IMR-90 (cell line): ENCODE results near the gene RABEP2. TPM values are rescaled to one million over a fixed set of nuclear protein-coding genes. Genes with fewer than 3 reads are reported as not detected.

ENCODE experiments used
- ATAC-seq: fragments of 200-7000 bp; cut with Tn5 transposase; 2 replicates; pipeline ENCODE4 v1.9.1; 2020; ENCODE audit warnings: low read depth, mild to moderate bottlenecking, moderate library complexity
- BruUV-seq: library from RNA; stranded (reverse); fragments of 400-500 nt; replicated peaks from 2 replicates; lab custom pipeline; 2021; lab: Mats Ljungman, UMichigan
- CTCF ChIA-PET: fragments of 300-600 bp; formaldehyde crosslinking; extraction: SDS; loops from one replicate; lab custom pipeline; 2021; ENCODE audit warnings: antibody characterized with exemption; lab: Yijun Ruan, JAX
- POLR2A ChIA-PET: fragments of 300-600 bp; sonication (Branson Sonifier 250); formaldehyde crosslinking; loops from one replicate; lab custom pipeline; 2022; ENCODE audit warnings: antibody characterized with exemption; ENCODE audit not compliant: unreplicated experiment; lab: Charles Lee
- DNase-seq: peaks from one replicate; pipeline ENCODE4 v3.0.0; 2013
- H2AFZ ChIP-seq: replicated peaks from 2 replicates; pipeline ENCODE3; 2013; ENCODE audit warnings: low read length, mild to moderate bottlenecking; ENCODE audit not compliant: poor library complexity
- H2AK5ac ChIP-seq: 2 replicates; pipeline ENCODE4 v1.6.1; 2013; ENCODE audit warnings: low read depth, low read length, inconsistent platforms
- H2AK9ac ChIP-seq: replicated peaks from 2 replicates; pipeline ENCODE3; 2013; ENCODE audit warnings: mild to moderate bottlenecking, low read depth, low read length, moderate library complexity; ENCODE audit not compliant: poor library complexity
- H2BK120ac ChIP-seq: 2 replicates; pipeline ENCODE4 v1.6.1; 2013; ENCODE audit warnings: low read depth, low read length, inconsistent platforms
- H2BK15ac ChIP-seq: 3 replicates; pipeline ENCODE4 v1.6.1; 2013; ENCODE audit warnings: low read depth, low read length, inconsistent platforms
- H2BK20ac ChIP-seq: 2 replicates; pipeline ENCODE4 v1.6.1; 2013; ENCODE audit warnings: low read depth, mild to moderate bottlenecking, inconsistent platforms, low read length, moderate library complexity
- H2BK5ac ChIP-seq: 2 replicates; pipeline ENCODE4 v1.6.1; 2013; ENCODE audit warnings: mild to moderate bottlenecking, low read depth, low read length, inconsistent platforms; ENCODE audit not compliant: poor library complexity, severe bottlenecking
- H3K14ac ChIP-seq: replicated peaks from 2 replicates; pipeline ENCODE4 v1.6.1; 2013; ENCODE audit warnings: low read depth, low read length, inconsistent platforms
- H3K18ac ChIP-seq: 2 replicates; pipeline ENCODE4 v1.6.1; 2013; ENCODE audit warnings: low read depth, low read length, control low read depth
- H3K23ac ChIP-seq: 2 replicates; pipeline ENCODE4 v1.6.1; 2013; ENCODE audit warnings: low read depth, low read length, inconsistent platforms
- H3K27ac ChIP-seq: 2 replicates; pipeline ENCODE4 v1.5.1; 2013; ENCODE audit warnings: mild to moderate bottlenecking, control low read depth, low read length; ENCODE audit not compliant: insufficient read depth
- H3K27me3 ChIP-seq: 2 replicates; pipeline ENCODE4 v1.6.1; 2013; ENCODE audit warnings: low read length; ENCODE audit not compliant: control insufficient read depth, insufficient read depth
- H3K36me3 ChIP-seq: 2 replicates; pipeline ENCODE4 v1.6.1; 2013; ENCODE audit warnings: low read length, mixed read lengths; ENCODE audit not compliant: control insufficient read depth, insufficient read depth
- H3K4ac ChIP-seq: 2 replicates; pipeline ENCODE4 v1.6.1; 2013; ENCODE audit warnings: low read depth, low read length, inconsistent platforms
- H3K4me1 ChIP-seq: 2 replicates; pipeline ENCODE4 v1.6.1; 2013; ENCODE audit warnings: low read length, mixed read lengths; ENCODE audit not compliant: control insufficient read depth, insufficient read depth
- H3K4me2 ChIP-seq: 2 replicates; pipeline ENCODE4 v1.6.1; 2013; ENCODE audit warnings: low read depth, mild to moderate bottlenecking, control low read depth, low read length, moderate library complexity
- H3K4me3 ChIP-seq: 2 replicates; pipeline ENCODE4 v1.5.1; 2013; ENCODE audit warnings: low read depth, mild to moderate bottlenecking, control low read depth, low read length, moderate library complexity; ENCODE audit not compliant: insufficient read depth
- H3K56ac ChIP-seq: 2 replicates; pipeline ENCODE4 v1.6.1; 2013; ENCODE audit warnings: low read length, inconsistent platforms; ENCODE audit not compliant: insufficient read depth; ENCODE audit errors: extremely low read depth
- H3K79me1 ChIP-seq, 2 experiments: 2 replicates each; pipeline ENCODE4 v1.6.1; 2013; ENCODE audit warnings: low read length in 2 of 2, inconsistent platforms in 1 of 2, low read depth in 1 of 2
- H3K9ac ChIP-seq: 2 replicates; pipeline ENCODE4 v1.6.1; 2013; ENCODE audit warnings: low read depth, low read length, control low read depth
- H3K9me1 ChIP-seq: 2 replicates; pipeline ENCODE4 v1.6.1; 2013; ENCODE audit warnings: low read length, inconsistent platforms; ENCODE audit not compliant: insufficient read depth
- H3K9me3 ChIP-seq: 2 replicates; pipeline ENCODE4 v1.6.1; 2013; ENCODE audit warnings: low read length; ENCODE audit not compliant: control insufficient read depth, insufficient read depth
- H4K20me1 ChIP-seq: 2 replicates; pipeline ENCODE4 v1.6.1; 2013; ENCODE audit warnings: low read length, inconsistent platforms; ENCODE audit not compliant: insufficient read depth
- H4K5ac ChIP-seq: 2 replicates; pipeline ENCODE4 v1.6.1; 2013; ENCODE audit warnings: mild to moderate bottlenecking, low read depth, low read length, control low read depth
- H4K8ac ChIP-seq, 2 experiments: 2 replicates each; pipeline ENCODE4 v1.6.1; 2013; ENCODE audit warnings: low read depth in 2 of 2, low read length in 2 of 2, control low read depth in 1 of 2, inconsistent platforms in 1 of 2
- H4K91ac ChIP-seq: 2 replicates; pipeline ENCODE4 v1.6.1; 2013; ENCODE audit warnings: low read depth, low read length, inconsistent platforms; ENCODE audit not compliant: insufficient read depth
- dilution Hi-C: fragments of 300-500 bp; cut with HindIII; formaldehyde crosslinking; loops from one replicate; pipeline ENCODE4 v1.14.3; 2018; ENCODE audit warnings: low sequenced_read_pairs; ENCODE audit not compliant: unreplicated experiment
- in situ Hi-C: fragments of 300-500 bp; cut with MboI; formaldehyde crosslinking; loops from 3 replicates; pipeline ENCODE4 v1.14.3; 2019; ENCODE audit warnings: low sequenced_read_pairs, inconsistent platforms, mixed read lengths
- intact Hi-C: fragments of 100-400 bp; cut with micrococcal nuclease; formaldehyde crosslinking; loops from 2 replicates; pipeline ENCODE4 v1.10.0; 2022
- polyA plus RNA-seq, 3 experiments: library from polyadenylated mRNA; depleted of rRNA; stranded (reverse); fragments of >200 nt; gene quantifications; 2 replicates each; pipeline ENCODE4 v1.2.3, GENCODE V29; 2012; ENCODE audit warnings: low replicate concordance in 1 of 3
- total RNA-seq: library from RNA; depleted of rRNA; stranded (reverse); fragments of >200 nt; gene quantifications from 2 replicates; pipeline ENCODE4 v1.2.3, GENCODE V29; 2012
- TF ChIP-seq, protein P1 (sequence below): fragments of 150-350 bp; IDR thresholded peaks from 2 replicates; pipeline ENCODE4 v1.6.1; 2016; ENCODE audit warnings: low read depth, mild to moderate bottlenecking, low read length, moderate library complexity, borderline replicate concordance
- TF ChIP-seq, protein P2 (sequence below): fragments of 150-350 bp; IDR thresholded peaks from 2 replicates; pipeline ENCODE4 v1.6.1; 2017; ENCODE audit warnings: mild to moderate bottlenecking, antibody characterized with exemption, low read length, low read depth

RABEP2 gene
- total and polyA plus RNA-seq, 2 of the 4 experiments (the other 2 are of a cell fraction): 12.2 to 20.0 TPM

DNA sequence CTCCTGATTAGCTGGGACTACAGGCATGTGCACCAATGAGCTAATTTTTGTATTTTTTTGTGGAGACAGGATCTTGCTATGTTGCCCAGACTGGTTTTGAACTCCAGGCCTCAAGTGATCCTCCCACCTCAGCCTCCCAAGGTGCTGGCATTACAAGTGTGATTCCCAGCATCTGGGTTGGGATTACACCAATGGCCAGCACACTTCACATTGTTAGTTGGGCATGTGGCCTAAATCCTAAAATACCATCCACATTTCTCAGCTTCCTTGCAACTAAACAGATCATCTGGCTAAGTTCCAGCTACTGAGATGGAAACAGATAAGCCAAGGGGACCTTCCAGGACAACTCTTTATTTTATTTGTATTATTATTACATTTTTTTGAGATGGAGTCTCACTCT is 9.9 kb downstream of the RABEP2 start:
- no peak overlapping the region for H3K14ac ChIP-seq
- no peak overlapping the region for H2BK120ac ChIP-seq
- intact Hi-C loops (loop anchor here (5.0 kb wide), 1 partner anchor 33 kb away; no protein-coding TSS in a partner anchor), in situ Hi-C loops (no loop called here), dilution Hi-C loops (no loop called here)
- H3K9ac ChIP-seq: no peak overlapping the region
- no peaks in the 10 kb centered on the region for H3K9me3 ChIP-seq
- H2BK5ac ChIP-seq: no peak overlapping the region
- no peak overlapping the region for H3K18ac ChIP-seq
- no peaks in the 10 kb centered on the region for H4K20me1 ChIP-seq
- no peak overlapping the region for H3K27ac ChIP-seq
- CTCF ChIA-PET: no interaction called here
- no peak overlapping the region; the same call in 1 of the 2 replicates for H2AK5ac ChIP-seq
- H3K27me3 ChIP-seq: no peaks in the 10 kb centered on the region
- H3K4me2 ChIP-seq: no peak overlapping the region
- no peaks in the 10 kb centered on the region; the same call in 1 of the 2 replicates for H3K9me1 ChIP-seq
- no peak overlapping the region for H4K91ac ChIP-seq
- no peak overlapping the region for H3K4ac ChIP-seq
- H2BK20ac ChIP-seq: no peak overlapping the region
- no peaks in the 10 kb centered on the region for H3K4me1 ChIP-seq
- DNase-seq: peak; percentile 76
- peaks cover 37% of the 10 kb centered on the region for H3K36me3 ChIP-seq
- H4K8ac ChIP-seq: no peak overlapping the region
- no peak overlapping the region for H2AFZ ChIP-seq
- H3K56ac ChIP-seq: no peak overlapping the region
- no peak overlapping the region for H3K4me3 ChIP-seq
- H3K79me1 ChIP-seq: 0 out of 4 replicates have a peak, but pooled peaks cover 0 to 6% of the 10 kb centered on the region in 2 experiments
- no peak overlapping the region for H3K23ac ChIP-seq
- no peak overlapping the region for H2BK15ac ChIP-seq
- no peak overlapping the region for H2AK9ac ChIP-seq
- BruUV-seq: no TSS peak
- TF ChIP-seq, protein P1, sequence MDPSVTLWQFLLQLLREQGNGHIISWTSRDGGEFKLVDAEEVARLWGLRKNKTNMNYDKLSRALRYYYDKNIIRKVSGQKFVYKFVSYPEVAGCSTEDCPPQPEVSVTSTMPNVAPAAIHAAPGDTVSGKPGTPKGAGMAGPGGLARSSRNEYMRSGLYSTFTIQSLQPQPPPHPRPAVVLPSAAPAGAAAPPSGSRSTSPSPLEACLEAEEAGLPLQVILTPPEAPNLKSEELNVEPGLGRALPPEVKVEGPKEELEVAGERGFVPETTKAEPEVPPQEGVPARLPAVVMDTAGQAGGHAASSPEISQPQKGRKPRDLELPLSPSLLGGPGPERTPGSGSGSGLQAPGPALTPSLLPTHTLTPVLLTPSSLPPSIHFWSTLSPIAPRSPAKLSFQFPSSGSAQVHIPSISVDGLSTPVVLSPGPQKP: no peak
- TF ChIP-seq, protein P2, sequence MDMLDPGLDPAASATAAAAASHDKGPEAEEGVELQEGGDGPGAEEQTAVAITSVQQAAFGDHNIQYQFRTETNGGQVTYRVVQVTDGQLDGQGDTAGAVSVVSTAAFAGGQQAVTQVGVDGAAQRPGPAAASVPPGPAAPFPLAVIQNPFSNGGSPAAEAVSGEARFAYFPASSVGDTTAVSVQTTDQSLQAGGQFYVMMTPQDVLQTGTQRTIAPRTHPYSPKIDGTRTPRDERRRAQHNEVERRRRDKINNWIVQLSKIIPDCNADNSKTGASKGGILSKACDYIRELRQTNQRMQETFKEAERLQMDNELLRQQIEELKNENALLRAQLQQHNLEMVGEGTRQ: peak; percentile 48; the same call in 1 of the 2 replicates
- no peak overlapping the region for H4K5ac ChIP-seq
- POLR2A ChIA-PET: no interaction called here
- peak; percentile 42 for ATAC-seq
